ENCODE results near the gene PICK1.

The PICK1 gene

DNA sequence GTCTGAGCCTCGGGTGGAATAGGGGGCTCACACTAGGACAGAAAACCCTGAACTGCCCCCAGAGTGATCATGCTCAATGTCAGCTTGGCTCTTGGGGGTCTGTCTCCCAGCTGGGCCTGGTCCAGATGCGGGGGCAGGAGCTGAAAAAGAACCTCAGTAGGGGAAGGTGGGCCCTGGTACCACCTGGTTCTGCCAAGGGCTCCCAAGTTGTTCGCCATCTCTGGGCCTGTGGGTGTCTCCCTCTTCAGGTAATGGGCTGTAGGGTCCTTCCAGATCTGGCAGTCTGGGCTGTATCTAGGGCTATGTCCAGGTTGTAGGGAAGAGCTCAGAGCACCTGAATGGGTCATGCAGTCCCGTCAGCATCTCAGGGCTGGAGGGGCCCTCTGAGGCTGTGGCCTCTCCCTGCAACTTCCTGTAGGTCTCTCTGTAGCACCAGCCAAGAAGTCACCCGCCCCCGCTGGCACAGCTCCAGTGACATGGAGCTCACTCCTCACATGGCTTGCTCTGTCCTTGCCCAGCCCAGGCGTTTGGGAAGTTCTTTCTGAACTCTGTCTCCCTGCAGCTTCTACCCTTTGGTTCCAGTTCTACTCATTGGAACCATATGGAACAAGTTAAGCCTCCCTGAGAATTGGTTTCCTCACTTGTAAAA lies 39.8 kb upstream of the PICK1 start:
- TF ChIP-seq, protein P1, sequence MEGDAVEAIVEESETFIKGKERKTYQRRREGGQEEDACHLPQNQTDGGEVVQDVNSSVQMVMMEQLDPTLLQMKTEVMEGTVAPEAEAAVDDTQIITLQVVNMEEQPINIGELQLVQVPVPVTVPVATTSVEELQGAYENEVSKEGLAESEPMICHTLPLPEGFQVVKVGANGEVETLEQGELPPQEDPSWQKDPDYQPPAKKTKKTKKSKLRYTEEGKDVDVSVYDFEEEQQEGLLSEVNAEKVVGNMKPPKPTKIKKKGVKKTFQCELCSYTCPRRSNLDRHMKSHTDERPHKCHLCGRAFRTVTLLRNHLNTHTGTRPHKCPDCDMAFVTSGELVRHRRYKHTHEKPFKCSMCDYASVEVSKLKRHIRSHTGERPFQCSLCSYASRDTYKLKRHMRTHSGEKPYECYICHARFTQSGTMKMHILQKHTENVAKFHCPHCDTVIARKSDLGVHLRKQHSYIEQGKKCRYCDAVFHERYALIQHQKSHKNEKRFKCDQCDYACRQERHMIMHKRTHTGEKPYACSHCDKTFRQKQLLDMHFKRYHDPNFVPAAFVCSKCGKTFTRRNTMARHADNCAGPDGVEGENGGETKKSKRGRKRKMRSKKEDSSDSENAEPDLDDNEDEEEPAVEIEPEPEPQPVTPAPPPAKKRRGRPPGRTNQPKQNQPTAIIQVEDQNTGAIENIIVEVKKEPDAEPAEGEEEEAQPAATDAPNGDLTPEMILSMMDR (IDR thresholded peaks at IDR 0.05; ENCODE audit: control insufficient read depth, extremely low read depth, insufficient read depth) = no peak
- no peak for DNase-seq (ENCODE audit: low read depth)
- no peak overlapping the region for H3K4me3 ChIP-seq (ENCODE audit: low read depth, low read length)

DNA sequence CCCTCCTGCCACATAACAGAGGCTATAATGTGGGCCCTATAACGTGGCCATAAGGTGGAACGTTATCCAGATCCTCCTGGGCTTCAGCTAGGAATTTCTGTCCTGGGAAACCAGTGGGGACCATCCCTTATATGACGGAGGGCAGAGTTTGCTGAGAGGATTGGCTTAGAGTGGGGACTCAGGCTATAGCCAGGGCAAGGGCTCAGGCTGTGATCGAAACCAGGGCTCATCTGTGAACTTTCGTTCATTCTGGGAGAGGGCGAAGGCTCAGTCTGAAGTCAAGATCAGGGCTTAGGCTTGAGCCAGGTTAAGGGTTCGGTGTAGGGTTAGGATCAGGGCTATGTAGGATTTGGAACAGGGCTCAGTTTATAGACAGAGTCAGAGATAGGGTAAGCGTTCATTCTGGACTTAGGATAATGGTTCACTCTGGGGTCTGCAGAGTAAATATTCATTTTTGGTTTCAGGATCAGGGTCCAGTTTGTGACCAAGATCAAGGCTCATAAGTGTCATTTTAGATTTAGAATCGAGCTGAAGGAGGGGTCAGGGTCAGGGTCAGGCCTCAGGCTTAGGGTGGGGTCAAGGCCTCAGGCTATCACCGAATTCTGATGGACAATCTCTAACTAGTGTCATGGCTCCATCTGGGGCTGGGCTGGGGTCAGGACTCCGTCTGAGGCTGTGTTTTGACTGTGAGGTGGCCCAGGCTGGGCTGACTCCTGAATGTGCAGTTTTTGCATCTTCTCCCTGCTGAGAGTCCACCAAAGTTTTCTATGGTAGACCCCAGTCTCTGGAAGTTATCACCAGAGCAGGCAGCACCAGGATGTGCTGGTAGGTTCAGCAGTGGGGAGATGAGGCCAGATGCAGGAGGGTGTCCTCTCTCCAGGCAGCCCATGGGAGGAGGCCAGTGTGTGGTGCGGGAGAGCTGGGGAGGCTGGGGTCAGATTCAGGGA lies 39.0 kb upstream of the PICK1 start:
- TF ChIP-seq, protein P1 (IDR thresholded peaks at IDR 0.05; ENCODE audit: control insufficient read depth, extremely low read depth, insufficient read depth) = no peak
- H3K4me3 ChIP-seq (ENCODE audit: low read depth, low read length) = no peak overlapping the region
- no peak for DNase-seq (ENCODE audit: low read depth)

DNA sequence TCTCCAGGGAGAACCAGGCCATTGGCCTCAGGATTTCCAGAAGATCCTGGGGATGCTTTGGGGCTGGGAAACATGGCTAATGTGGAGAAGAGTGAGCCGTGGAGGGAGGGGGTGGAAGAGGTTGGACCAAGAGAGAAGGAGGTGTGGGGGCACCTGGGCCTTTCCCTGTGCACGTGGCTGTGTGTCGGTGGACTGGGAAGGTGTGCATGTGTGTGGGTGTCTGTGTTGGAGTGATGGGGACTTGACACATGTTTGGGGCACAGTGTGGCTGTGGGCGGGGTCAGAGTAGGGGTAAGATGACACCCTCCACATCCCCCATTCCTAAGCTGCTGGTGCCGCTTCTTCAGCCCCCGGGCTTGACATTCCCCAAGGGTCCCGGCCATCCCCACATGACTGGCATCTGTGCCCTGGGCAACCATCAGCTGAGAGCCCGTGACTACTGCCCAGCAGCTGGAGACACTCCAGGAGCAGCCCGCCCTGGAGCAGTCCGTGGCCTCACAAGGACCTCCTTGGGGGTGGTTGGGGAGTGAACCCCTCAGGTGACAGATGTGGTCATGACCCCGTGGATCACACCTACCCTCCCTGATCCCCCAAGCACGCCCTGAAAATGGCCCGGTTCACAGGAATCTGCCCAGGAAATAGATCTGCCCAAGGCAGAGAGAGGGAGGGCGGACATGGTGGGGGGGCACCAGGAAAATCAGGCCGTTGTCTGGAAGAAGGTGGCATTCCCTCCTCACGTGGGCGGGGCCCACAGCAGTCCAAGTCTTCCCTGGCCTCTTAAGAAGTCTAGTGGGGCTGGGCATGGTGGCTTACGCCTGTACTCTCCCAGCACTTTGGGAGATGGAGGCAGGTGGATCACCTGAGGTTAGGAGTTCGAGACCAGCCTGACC lies 38.0 kb upstream of the PICK1 start:
- H3K4me3 ChIP-seq (ENCODE audit: low read depth, low read length) = no peak overlapping the region
- DNase-seq (ENCODE audit: low read depth) = no peak
- TF ChIP-seq, protein P1 (IDR thresholded peaks at IDR 0.05; ENCODE audit: control insufficient read depth, extremely low read depth, insufficient read depth) = no peak

DNA sequence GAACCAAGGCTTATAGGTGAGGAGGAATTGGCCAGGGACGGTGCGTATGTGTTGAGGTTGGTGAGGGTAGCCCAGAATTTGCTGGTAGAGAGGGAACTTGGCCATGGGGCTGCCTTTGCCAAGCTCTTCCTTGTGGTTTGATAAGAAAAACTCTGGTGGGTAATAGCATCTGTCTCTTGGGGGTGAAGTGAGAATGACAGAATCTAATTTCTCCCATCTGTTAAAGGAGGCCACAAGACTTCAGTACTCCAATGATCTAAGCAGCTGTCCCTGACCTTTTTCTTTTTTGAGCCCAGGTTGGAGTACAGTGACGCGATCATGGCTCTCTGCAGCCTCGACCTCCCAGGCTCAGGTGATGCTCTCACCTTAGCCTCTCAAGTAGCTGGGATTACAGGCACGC lies 36.0 kb upstream of the PICK1 start:
- no peak overlapping the region for H3K4me3 ChIP-seq (ENCODE audit: low read depth, low read length)
- no peak for DNase-seq (ENCODE audit: low read depth)
- TF ChIP-seq, protein P1 (IDR thresholded peaks at IDR 0.05; ENCODE audit: control insufficient read depth, extremely low read depth, insufficient read depth) = no peak

DNA sequence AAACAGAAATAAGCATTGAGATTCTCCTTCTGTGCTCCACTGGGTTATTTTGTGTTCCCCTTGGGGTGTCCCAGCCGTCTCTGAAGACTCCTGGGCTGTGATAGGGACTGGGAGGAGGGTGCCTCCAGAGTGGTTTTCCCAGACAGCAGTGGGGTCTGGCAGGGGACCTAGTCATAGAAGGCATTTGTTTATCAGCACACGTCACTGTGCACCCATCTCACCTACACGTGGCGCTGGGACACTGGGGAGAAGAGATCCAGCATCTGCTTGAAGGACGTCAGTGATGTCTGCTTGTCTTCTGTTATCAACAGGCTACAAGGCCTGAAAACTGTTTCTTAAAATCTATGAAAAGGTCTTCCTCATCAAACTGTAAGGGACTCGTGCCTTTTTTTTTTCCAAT lies 34.2 kb upstream of the PICK1 start:
- TF ChIP-seq, protein P1 (IDR thresholded peaks at IDR 0.05; ENCODE audit: control insufficient read depth, extremely low read depth, insufficient read depth) = no peak
- DNase-seq (ENCODE audit: low read depth) = no peak
- H3K4me3 ChIP-seq (ENCODE audit: low read depth, low read length) = no peak overlapping the region

DNA sequence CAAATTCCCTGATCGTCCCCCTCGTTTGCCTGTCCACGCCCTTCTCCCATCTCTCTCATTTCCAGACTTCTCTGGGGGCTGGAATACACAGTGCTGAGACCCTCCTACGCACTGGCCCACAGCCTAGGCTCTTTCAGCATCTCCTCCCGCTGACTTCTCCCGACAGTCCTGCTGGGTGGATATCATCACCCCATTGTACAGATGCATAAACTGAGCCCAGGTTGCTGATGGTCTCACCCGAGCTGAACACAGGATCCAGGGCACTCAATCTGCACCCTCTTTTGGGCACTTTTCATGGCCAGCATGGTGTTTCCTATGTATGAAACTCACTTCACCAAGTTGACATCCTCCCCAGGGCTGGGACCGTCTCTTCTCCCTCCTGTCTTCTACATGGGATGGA lies 31.7 kb upstream of the PICK1 start:
- DNase-seq (ENCODE audit: low read depth) = no peak
- no peak overlapping the region for H3K4me3 ChIP-seq (ENCODE audit: low read depth, low read length)
- TF ChIP-seq, protein P1 (IDR thresholded peaks at IDR 0.05; ENCODE audit: control insufficient read depth, extremely low read depth, insufficient read depth) = no peak

All from LNCaP clone FGC (cell line).